PFSK-1 (cell line): ENCODE measurements around the gene CORO2A.

Experiments used
- SIN3A ChIP-seq: IDR thresholded peaks from 2 replicates; pipeline ENCODE4 v1.6.1; 2012; ENCODE audit warnings: mild to moderate bottlenecking, low read length, moderate library complexity, borderline replicate concordance; ENCODE audit not compliant: insufficient read depth
- TAF1 ChIP-seq: IDR thresholded peaks from 2 replicates; pipeline ENCODE4 v1.6.1; 2012; ENCODE audit warnings: low read length, control low read depth, borderline replicate concordance; ENCODE audit not compliant: insufficient read depth
- TF ChIP-seq, protein P1 (sequence below), 2 experiments: IDR thresholded peaks; 2 replicates each; pipeline versions ENCODE4 v1.6.1 to v1.8.0; 2011 to 2012; ENCODE audit warnings: low read depth in 2 of 2, low read length in 2 of 2, control low read depth in 1 of 2, inconsistent platforms in 1 of 2, mild to moderate bottlenecking in 1 of 2, moderate library complexity in 1 of 2; ENCODE audit not compliant: insufficient read depth in 1 of 2

DNA sequence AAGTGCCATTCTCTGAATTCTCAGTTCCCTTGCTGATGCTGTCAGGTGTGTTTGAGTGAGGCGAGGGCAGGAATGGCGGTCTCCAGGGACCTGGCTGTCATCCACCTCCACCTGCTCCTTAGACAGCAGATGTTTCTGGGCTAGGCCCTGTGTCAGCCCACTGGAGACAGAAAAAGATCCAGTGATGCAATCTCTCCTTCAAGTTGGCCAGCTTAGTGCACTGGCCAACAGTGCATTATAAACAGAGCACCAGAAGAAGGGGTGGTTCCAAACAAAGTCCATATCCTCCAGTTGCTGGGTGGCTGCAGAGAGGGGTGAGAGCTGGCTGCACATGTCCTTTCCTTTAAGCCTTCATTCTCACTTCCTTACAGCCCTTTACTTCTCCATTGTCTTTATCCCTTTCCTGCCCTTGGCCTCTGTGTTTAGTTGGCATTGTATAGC lies 109.4 kb downstream of the CORO2A start:
- TF ChIP-seq TAF1 (no peak), SIN3A (no peak)
- TF ChIP-seq, protein P1, sequence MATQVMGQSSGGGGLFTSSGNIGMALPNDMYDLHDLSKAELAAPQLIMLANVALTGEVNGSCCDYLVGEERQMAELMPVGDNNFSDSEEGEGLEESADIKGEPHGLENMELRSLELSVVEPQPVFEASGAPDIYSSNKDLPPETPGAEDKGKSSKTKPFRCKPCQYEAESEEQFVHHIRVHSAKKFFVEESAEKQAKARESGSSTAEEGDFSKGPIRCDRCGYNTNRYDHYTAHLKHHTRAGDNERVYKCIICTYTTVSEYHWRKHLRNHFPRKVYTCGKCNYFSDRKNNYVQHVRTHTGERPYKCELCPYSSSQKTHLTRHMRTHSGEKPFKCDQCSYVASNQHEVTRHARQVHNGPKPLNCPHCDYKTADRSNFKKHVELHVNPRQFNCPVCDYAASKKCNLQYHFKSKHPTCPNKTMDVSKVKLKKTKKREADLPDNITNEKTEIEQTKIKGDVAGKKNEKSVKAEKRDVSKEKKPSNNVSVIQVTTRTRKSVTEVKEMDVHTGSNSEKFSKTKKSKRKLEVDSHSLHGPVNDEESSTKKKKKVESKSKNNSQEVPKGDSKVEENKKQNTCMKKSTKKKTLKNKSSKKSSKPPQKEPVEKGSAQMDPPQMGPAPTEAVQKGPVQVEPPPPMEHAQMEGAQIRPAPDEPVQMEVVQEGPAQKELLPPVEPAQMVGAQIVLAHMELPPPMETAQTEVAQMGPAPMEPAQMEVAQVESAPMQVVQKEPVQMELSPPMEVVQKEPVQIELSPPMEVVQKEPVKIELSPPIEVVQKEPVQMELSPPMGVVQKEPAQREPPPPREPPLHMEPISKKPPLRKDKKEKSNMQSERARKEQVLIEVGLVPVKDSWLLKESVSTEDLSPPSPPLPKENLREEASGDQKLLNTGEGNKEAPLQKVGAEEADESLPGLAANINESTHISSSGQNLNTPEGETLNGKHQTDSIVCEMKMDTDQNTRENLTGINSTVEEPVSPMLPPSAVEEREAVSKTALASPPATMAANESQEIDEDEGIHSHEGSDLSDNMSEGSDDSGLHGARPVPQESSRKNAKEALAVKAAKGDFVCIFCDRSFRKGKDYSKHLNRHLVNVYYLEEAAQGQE (IDR thresholded peaks at IDR 0.05; ENCODE audit: insufficient read depth in 1 of 2, low read depth in 2 of 2, low read length in 2 of 2): no peak
